ENCODE measurements around the gene LRRC45.
A peak's percentile ranks its signal among the peaks of the same experiment; 100 is the strongest.
"Not testable (repeated sequence)": the region's sequence is repeated elsewhere in the genome, so short reads cannot be mapped to it uniquely, and the experiment has no call there.

Gene LRRC45

DNA sequence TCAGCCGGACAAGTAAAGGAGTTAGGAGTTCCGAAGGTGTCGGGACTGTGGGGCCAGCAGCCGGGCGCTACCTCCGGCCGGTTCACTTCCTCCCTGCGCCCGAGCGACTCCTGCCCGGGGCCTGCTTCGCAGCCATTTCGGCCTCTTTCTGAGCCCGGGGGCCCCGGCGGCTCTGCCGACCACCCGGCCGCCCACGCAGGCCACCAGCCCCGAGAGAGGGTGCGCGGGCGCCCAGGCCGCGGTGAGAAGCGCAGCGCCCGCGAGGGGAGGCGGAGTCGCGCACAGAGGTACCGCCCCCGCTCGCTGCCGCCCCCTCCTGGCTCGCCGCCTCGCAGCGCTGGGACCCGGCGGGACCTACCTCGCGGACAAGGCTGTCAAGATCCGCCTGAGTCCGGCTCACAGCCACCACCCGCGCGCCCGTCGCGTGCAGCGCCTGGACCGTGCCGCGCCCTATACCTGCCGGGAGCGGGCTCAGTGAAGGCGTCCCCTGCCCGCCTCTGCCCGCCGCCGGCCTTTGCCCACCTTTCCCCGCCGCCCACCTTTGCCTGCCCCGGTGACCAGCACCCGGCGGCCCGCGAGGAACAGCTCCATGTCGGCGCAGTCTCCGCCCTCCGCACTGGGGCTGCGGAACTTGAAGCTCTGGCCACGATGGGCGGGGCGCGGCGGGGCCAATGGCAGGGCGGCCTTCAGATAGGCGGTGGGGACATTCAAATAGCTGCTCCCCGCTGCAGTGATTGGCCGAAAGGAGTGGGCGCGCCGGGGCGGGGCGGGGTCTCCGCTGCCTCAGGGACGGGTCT is 14.2 kb downstream of the LRRC45 start, which contains the start of gene DCXR:
DCXR (minus strand) TSS at position 606 of the 797 bp plus-strand sequence; CDS start at position 591, 15 bp downstream.
- Histone ChIP-seq H4K20me1 (ENCODE audit: low read depth, low read length) (peaks cover 4% of the 10 kb centered on the region; the same call in 1 of the 2 replicates), H3F3A (ENCODE audit: insufficient read depth) (peaks cover 9% of the 10 kb centered on the region; the same call in 1 of the 2 replicates), H3K9me3 (ENCODE audit: insufficient read depth, low read length) (no peaks in the 10 kb centered on the region), H3K9me2 (replicated peaks; ENCODE audit: insufficient read depth, low read length) (no peaks in the 10 kb centered on the region), H2AFZ (ENCODE audit: low read depth, low read length, severe bottlenecking) (peak within 1 kb of the TSS; percentile 87), H3K36me3 (ENCODE audit: low read length) (no peaks in the 10 kb centered on the region), H3K4me2 (ENCODE audit: low read depth, low read length, poor library complexity, severe bottlenecking) (peak within 1 kb of the TSS; percentile 96), H3K4me3 (ENCODE audit: insufficient read depth, low read length, poor library complexity, severe bottlenecking) (peak within 1 kb of the TSS; percentile 94), H3K27ac (ENCODE audit: low read depth, low read length) (peak within 1 kb of the TSS; percentile 55), H3K9ac (ENCODE audit: low read length) (peak within 1 kb of the TSS; percentile 92), H3K79me2 (ENCODE audit: insufficient read depth, low read length) (peaks cover 11% of the 10 kb centered on the region), H3K27me3 (ENCODE audit: low read length) (no peaks in the 10 kb centered on the region)
- no peak for TF ChIP-seq EZH2phosphoT487 (conservative IDR thresholded peaks at IDR 0.05; ENCODE audit: low read length)
- TF ChIP-seq, protein P1, sequence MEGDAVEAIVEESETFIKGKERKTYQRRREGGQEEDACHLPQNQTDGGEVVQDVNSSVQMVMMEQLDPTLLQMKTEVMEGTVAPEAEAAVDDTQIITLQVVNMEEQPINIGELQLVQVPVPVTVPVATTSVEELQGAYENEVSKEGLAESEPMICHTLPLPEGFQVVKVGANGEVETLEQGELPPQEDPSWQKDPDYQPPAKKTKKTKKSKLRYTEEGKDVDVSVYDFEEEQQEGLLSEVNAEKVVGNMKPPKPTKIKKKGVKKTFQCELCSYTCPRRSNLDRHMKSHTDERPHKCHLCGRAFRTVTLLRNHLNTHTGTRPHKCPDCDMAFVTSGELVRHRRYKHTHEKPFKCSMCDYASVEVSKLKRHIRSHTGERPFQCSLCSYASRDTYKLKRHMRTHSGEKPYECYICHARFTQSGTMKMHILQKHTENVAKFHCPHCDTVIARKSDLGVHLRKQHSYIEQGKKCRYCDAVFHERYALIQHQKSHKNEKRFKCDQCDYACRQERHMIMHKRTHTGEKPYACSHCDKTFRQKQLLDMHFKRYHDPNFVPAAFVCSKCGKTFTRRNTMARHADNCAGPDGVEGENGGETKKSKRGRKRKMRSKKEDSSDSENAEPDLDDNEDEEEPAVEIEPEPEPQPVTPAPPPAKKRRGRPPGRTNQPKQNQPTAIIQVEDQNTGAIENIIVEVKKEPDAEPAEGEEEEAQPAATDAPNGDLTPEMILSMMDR (IDR thresholded peaks at IDR 0.05; ENCODE audit: insufficient read depth, low read length, poor library complexity, severe bottlenecking): peak; percentile 49

GRCh38 chr17:82037889-82038195 is 14.7 kb downstream of the LRRC45 start:
- Histone ChIP-seq H3K36me3 (ENCODE audit: low read length) (no peaks in the 10 kb centered on the region), H3K27ac (ENCODE audit: low read depth, low read length) (no peak overlapping the region), H3K79me2 (ENCODE audit: insufficient read depth, low read length) (peaks cover 11% of the 10 kb centered on the region), H2AFZ (ENCODE audit: low read depth, low read length, severe bottlenecking) (peak overlapping the region; percentile 87), H3F3A (ENCODE audit: insufficient read depth) (peaks cover 9% of the 10 kb centered on the region; the same call in 1 of the 2 replicates), H3K9me3 (ENCODE audit: insufficient read depth, low read length) (no peaks in the 10 kb centered on the region), H3K4me2 (ENCODE audit: low read depth, low read length, poor library complexity, severe bottlenecking) (peak overlapping the region; percentile 96), H3K4me3 (ENCODE audit: insufficient read depth, low read length, poor library complexity, severe bottlenecking) (peak overlapping the region; percentile 42), H3K9me2 (replicated peaks; ENCODE audit: insufficient read depth, low read length) (no peaks in the 10 kb centered on the region), H3K9ac (ENCODE audit: low read length) (peak overlapping the region; percentile 92), H4K20me1 (ENCODE audit: low read depth, low read length) (peaks cover 4% of the 10 kb centered on the region; the same call in 1 of the 2 replicates), H3K27me3 (ENCODE audit: low read length) (no peaks in the 10 kb centered on the region)
- TF ChIP-seq, protein P1 (IDR thresholded peaks at IDR 0.05; ENCODE audit: insufficient read depth, low read length, poor library complexity, severe bottlenecking): no peak
- TF ChIP-seq EZH2phosphoT487 (conservative IDR thresholded peaks at IDR 0.05; ENCODE audit: low read length): no peak

GRCh38 chr17:82038796-82039409 is 15.8 kb downstream of the LRRC45 start:
- not testable (repeated sequence) for H3K4me3 ChIP-seq (ENCODE audit: insufficient read depth, low read length, poor library complexity, severe bottlenecking); H3K27me3 ChIP-seq (ENCODE audit: low read length); H3K4me2 ChIP-seq (ENCODE audit: low read depth, low read length, poor library complexity, severe bottlenecking); H4K20me1 ChIP-seq (ENCODE audit: low read depth, low read length); H3K9me2 ChIP-seq (replicated peaks; ENCODE audit: insufficient read depth, low read length); H3K9ac ChIP-seq (ENCODE audit: low read length); H3K9me3 ChIP-seq (ENCODE audit: insufficient read depth, low read length); H2AFZ ChIP-seq (ENCODE audit: low read depth, low read length, severe bottlenecking); H3K36me3 ChIP-seq (ENCODE audit: low read length); H3K27ac ChIP-seq (ENCODE audit: low read depth, low read length); H3F3A ChIP-seq (ENCODE audit: insufficient read depth)
- peaks cover 11% of the 10 kb centered on the region for H3K79me2 ChIP-seq (ENCODE audit: insufficient read depth, low read length)
